Activated CD8-positive, alpha-beta memory T cell treated with anti-CD3 and anti-CD28 coated beads for 36 hours (primary cell): Measurements from ENCODE around the gene PARVA. TPM values are rescaled to one million over a fixed set of nuclear protein-coding genes. Genes with fewer than 3 reads are reported as not detected.
"Not testable (repeated sequence)": the region's sequence is repeated elsewhere in the genome, so short reads cannot be mapped to it uniquely, and the experiment has no call there.

Experiments used
- CTCF ChIA-PET: fragments of 350-600 bp; sonication (Branson Sonifier 250); formaldehyde crosslinking; loops from one replicate; lab custom pipeline; 2021; ENCODE audit warnings: antibody characterized with exemption; lab: Charles Lee
- POLR2A ChIA-PET: fragments of 350-600 bp; sonication (Branson Sonifier 250); formaldehyde crosslinking; loops from one replicate; lab custom pipeline; 2021; ENCODE audit warnings: antibody characterized with exemption; lab: Charles Lee
- total RNA-seq, 2 experiments: library from RNA; stranded (reverse); gene quantifications; one replicate each; pipeline ENCODE4 v1.2.3, GENCODE V29; 2021

The PARVA gene
- total RNA-seq, 2 experiments from 2014 or later: 0.06 TPM; not detected in 1

DNA sequence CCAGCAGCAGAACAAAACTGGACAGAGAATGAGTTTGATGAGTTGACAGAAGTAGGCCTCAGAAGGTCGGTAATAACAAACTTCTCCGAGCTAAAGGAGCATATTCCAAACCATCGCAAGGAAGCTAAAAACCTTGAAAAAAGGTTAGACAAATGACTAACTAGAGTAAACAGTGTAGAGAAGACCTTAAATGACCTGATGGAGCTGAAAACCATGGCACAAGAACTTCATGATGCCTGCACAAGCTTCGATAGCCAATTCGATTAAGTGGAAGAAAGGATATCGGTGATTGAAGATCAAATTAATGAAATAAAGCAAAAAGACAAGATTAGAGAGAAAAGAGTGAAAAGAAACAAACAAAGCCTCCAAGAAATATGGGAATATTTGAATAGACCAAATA, 10.3 kb upstream of the PARVA start:
- POLR2A ChIA-PET, CTCF ChIA-PET: not testable (repeated sequence)

DNA sequence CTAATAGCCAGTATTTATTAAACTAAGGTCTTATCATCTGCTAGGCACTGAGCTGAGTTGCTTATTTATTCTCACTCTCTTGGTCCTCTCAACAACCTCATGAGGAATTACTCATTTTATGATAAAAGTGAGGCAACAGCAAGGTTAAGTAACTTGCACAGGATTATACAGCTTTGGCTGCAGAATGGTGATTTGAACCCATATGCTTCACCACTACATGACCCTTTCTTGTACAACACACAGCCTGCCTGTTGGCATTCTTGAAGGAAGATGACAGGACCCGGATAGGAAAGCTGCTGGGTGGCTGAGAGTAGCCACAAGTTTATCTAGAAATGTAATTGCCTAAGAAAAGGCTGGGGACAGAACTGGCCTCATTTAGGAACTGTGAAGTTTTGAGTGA, 5.3 kb upstream of the PARVA start:
- POLR2A ChIA-PET: no interaction called here
- CTCF ChIA-PET: no interaction called here

DNA sequence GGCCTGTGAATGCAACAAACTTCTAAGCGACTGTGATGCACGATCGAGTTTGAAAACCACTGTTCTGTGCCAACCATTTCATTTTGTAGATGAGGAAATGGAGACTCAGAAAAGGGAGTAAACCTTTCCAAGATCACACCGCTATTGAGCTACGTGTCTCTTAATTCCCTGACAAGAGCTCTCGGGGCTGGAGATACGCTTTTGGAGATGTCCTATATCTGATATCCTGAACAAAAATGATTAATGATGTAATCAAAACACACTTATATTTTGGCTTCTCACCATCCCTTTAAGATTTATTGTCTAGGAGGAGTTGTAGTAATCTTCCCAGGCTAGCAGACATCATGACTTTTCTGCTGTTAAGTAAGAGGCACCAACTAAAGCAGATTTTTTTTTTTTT, 1.7 kb upstream of the PARVA start:
- CTCF ChIA-PET: no interaction called here
- POLR2A ChIA-PET: no interaction called here

DNA sequence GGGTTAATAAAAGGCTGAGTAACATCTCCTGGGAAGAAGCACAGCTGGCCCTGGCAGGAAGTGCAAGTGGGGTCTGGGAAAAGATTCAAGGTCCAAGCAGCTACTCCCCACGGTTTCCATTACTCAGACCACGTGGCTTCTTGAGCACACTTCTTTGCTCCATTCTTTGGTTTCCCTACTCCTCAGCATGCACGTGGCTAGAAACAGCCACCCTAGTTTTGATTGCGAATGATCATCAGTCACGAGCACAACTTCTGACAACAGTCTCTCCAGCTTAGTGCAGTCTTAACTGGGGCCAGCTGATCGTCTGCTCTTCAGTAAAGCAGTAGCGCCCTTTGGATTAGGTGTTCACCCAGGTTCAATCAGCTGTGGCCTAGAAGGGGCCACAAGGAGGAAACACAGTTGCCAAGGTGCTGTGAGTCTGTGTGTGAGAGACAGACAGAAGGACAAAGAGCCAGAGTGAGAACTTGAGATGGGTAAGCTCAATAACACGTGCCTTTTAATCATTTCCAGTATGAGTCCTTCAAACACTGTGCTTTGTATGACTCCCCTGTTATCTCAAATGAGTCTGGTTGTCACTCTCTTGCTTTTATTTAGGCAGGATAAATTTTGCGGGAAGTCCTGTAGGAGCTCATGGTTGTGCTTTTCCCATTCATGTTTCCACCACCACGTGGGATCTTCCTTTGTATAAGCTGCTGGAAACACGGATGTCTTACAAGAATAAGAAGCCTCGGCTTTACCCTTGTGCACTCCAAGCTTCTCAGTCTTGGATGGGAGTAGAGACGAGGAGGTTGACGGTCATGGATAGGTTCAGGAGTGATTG, 901 bp upstream of the PARVA start:
- ChIA-PET POLR2A (no interaction called here), CTCF (interaction anchor here (0.6 kb wide), 1 partner anchor 33 kb away, joined by 3 read pairs; no protein-coding TSS in a partner anchor)

DNA sequence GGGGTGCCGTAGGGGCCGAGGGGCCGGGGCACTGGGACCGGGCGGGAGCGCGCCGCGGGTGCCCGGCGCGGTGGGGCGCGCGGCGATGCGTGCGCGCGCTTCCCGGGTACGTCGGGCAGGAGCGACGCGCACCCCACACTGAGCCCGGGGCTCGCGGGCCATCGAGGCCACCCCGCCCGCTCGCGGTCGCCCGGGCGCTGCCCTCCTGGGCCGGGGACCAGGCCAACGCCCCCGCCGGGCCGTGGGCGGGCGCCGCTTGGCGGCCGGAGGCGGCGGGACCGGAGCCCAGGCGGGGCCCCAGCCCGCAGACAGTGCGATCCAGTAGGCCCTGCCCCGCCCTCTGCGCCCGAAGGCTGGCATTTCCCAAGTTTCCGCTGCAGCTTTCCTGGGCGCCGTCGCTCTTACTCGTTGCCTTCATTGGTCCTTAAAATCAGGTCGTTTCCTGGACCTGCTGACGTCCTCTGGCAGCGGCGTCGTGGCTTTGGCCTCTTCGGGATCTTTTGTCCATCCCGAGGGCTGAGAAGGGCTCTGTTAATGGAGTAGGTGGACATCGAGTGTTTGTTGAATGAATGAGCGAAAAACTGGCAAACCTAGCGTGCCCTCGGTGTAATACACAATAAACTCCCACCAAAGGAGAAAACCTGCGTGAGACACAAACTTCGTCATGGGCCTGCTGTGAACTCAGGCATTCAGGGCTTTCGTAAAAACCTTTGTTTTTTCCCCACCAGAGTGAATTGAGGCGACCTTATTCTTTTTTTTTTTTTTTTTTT, 638 bp downstream of the PARVA start:
- POLR2A ChIA-PET: no interaction called here
- CTCF ChIA-PET: no interaction called here

DNA sequence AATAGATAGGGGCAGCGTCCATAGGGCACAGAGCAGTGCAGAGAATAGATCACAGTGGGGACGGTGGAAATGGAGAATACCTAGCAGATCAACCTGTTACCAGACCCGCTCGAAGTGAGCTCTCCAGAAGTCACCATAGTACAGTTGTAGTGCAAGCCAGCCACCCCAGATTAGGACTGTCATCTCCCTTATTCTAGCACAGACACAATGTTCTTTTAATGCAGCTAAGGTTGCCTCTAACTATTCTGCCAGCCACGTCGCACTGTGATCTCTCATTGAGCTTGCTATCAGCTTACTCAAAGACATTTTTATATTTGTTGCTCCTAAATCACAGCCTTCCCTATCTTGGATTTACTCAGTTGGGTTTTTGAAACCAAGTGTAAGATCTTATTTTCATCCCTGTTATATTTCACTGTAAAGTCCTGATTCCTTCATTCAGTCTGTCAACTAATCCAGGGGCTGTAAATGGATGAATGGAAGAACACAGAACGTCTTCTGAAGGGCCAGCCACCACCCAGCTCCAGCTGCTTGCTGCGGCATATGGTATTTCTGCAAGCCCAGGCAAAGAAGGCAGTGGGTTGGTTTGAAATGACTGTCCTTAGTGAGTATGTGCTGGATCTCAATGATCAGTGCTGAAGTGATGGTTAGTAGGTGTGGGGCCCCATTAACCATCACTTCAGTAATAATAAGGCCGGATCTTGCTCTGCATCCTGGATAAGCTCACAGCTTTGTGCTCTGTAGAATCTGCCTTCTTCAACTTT, 3.4 kb downstream of the PARVA start:
- CTCF ChIA-PET: no interaction called here
- POLR2A ChIA-PET: no interaction called here

DNA sequence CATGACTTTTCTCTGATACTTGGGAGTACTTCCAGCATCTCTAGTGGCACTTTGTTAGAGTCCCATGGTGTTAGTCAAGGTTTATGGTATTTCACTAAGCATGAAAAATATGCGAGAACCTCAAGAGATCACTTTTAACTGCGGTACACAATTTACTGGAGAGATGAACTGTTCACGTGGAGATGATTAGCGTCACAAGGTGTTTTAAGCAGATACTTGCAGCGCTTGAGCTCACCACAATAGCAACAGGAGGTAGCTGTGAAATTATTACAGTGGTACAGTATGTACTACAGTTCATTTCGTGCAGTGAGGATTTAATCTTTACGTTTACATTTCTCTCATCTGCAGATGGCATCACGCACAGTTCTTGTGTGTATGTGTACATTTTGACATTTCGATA, 4.5 kb downstream of the PARVA start:
- CTCF ChIA-PET: no interaction called here
- POLR2A ChIA-PET: no interaction called here

DNA sequence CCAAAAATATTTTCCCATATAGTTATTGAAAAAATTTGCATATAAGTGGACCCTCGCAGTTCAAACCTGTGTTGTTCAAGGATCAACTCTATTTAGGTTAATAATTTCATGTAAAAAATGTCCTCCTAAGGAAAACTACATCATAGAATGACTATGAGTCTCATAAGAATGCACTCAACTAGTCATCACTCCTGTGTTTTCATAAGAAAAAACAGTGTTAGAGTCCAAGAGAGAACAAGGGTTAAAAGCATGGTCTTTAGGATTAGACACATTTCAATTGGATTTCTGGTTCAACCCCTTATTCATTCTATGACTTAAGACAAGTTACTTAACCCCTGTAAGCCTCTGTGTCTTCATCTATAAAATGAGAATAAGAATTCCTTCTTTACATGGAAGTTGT, 5.1 kb downstream of the PARVA start:
- ChIA-PET POLR2A (no interaction called here), CTCF (no interaction called here)

DNA sequence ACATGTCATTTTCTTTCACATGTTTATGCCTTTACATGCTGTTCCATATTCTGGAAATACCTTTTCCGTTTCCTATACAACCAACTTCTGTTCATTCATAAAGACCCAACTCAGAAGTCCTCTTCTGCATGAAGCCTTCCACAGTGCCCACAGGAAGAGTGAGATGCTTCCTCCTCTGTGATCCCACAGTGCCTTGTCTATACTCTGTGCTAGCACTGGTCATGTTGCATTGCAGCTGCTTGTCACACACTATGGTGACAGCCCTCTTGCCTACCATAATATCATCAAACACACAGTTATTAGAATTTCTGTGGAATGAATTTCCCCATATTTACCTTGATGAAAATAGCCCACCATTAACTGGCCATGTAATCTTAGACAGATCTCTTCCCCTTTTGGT, 8.9 kb downstream of the PARVA start:
- CTCF ChIA-PET: interaction anchor here (0.6 kb wide), 1 partner anchor 365 kb away, joined by 3 read pairs; no protein-coding TSS in a partner anchor
- POLR2A ChIA-PET: no interaction called here

DNA sequence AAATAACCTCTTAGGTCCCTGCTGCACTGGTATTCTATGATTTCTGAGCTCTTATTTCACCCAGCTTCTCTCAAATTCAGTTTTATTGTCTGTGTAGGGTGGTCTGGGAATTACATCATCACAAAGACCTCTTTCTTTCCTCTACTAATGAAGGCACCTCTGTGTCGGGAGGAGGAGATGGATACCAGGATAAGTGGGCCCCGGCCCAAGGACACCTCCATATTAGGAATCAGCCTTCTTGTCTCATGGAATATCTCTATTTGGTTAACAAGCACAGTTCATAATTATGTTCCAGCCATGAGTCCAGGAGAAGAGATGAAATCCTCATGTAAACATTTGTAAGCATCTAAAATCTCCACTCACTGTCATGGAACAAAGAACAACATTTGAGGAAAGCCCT, 9.4 kb downstream of the PARVA start:
- POLR2A ChIA-PET: no interaction called here
- CTCF ChIA-PET: interaction anchor here (0.6 kb wide), 1 partner anchor 365 kb away, joined by 3 read pairs; no protein-coding TSS in a partner anchor

DNA sequence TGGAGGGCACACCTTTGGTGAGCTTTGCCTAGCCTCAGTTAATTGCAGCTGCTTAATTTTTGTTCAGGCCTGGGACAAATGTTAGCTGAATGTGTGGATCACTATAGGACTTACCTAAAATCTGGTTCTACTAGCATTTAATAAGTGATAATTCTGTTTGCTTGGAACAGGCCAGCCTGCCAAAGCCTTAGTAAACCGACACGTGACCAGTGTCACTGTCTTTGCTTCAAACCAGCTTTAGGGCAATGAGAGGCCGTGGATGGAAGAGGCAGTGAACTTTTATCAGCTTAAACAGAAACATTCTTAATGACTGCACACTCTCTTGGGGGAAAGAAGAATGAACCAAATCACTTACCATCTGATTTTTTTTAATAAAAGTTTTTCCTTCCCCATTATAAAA, 10.8 kb downstream of the PARVA start:
- CTCF ChIA-PET: no interaction called here

DNA sequence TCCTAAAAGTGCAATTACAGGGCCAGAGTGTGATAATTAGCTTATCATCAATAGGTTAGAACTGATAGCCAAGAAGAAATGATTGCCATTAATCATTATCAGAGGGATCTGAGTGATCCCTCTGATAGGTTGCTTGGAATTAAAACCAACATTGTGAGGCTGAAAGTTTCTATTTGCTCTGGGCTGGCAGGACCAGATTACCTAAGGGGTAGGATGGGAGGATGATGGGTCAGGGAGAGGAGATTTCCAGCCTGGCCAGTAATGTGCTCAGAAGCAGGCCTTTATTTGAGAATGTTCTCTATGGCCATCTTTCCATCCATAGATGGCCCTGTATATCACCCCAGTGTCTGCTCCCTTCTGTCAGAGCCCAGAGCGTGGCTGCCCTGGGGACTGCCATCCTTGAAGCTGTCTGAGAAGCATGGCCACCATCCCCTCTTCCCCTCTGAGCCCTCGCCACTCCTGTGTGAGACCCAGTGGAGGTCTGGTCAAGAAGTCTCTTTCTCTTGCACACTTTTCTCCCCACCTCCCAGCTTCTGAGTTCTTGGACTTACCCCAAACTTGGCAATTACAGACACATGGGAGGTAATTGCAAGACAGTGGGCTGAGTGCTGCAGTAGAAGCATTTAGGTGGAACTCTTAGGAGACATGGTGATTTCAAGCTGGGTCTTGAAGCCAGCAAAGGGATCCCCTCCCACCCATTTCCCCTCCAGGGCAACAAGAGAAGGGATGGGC, 11.7 kb downstream of the PARVA start:
- CTCF ChIA-PET: no interaction called here
- POLR2A ChIA-PET: no interaction called here

More for the DNA sequence above, 10.8 kb downstream of the PARVA start:
- POLR2A ChIA-PET: no interaction called here

DNA sequence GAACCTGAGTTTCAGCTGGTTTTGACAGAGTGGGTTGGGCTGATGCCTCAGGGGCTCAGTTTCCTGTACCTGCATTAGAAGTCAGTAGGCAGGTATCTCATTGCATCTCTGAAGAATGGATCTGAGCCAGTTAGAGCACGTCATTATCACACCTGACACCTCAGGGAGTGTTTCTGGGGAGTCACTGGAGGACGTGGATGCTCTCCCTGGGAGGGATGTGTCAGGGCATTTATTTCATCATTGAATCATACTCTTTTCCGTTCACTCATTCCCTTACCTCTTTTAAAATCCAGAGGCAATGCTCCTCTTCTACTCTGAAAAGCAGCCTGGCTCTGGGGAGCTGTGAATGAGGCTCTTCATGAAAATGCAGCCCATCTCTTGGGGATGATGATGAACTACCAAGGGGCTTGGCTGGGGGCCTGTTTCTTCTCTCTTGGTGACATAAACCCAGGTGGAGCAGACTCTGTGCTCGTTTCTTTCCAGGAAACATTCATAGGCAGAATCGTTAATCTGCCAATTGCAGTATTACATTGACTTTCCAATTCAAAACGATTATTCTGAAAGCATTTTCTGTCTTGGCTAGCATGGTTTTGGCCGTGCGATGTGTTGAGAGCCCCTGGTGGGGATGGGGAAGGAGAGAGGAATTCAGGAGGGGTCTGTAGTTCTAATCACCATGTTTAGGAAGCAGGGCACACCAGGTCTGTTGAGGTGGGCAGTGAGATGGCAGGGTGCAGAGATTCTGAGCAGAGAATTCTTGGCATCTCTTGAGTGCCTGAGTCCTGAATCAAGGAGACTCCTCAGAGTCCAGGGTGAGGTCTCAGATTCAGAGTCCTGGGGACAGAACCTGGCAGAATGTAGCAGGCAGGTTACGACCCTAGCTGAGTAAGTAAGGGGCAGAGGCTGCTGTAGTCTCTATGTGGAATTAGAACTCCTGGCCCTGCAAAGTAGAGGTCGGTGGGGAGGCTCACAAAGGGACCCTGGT, 12.6 kb downstream of the PARVA start:
- ChIA-PET POLR2A (no interaction called here), CTCF (no interaction called here)

DNA sequence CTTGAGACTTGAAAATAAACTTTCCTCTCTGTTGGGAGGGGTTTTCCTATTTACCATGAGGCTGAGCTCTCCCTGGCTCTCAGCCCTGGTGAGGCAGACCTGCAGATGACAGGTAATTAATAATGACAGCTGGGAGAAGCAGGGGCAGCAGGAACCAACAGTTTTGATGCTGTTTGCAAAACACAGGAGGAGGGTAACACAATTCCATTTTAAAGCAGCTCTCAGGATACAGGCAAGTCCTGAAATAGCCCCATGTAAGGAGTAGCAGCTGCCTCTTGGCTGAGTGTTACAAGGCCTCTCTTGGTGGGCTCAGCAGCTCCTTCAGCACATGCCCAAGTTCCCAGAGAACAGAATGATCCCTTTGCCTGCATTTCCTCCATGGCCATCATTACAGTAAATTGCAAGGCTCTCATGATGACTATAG, 13.3 kb downstream of the PARVA start:
- ChIA-PET CTCF (no interaction called here), POLR2A (no interaction called here)

DNA sequence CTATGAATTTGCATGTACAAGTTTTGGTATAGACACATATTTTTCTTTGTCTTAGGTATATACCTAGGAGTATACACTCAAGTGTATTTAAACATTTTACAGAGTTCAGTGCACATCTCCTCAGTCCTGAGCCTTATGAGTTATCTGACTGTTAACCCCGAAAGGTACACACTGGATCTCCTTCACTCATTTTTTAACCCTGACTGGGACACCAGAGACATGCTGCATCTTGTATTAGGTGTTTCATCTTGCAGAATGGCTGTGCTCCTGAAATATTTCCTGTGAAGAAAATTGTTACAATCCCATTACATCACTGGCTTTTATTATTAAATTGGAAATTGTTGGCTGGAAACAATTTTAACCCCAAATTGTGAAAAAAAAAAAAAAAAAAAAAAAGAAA, 15.3 kb downstream of the PARVA start:
- POLR2A ChIA-PET: no interaction called here
- CTCF ChIA-PET: no interaction called here

DNA sequence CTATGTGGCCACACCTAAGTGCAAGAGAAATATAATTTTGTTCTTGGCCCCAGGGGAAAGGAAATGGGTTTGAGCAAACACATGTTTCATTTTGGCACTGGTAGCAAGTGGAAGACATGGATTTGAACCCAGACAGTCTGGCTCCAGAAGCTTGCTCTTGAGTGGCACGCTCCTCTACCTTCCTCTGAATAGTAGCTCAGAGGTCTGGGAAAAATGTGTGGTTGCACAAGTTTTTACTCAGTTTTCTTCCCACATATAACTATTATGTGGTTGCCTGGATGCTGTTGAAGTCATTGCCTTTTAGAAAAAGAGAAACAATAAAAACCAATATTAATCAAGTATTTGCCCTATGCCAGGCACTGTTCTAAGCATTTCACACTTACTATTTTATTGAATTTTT, 16.3 kb downstream of the PARVA start:
- ChIA-PET CTCF (interaction anchor here (0.6 kb wide), 1 partner anchor 243 kb away, joined by 5 read pairs; no protein-coding TSS in a partner anchor), POLR2A (no interaction called here)

DNA sequence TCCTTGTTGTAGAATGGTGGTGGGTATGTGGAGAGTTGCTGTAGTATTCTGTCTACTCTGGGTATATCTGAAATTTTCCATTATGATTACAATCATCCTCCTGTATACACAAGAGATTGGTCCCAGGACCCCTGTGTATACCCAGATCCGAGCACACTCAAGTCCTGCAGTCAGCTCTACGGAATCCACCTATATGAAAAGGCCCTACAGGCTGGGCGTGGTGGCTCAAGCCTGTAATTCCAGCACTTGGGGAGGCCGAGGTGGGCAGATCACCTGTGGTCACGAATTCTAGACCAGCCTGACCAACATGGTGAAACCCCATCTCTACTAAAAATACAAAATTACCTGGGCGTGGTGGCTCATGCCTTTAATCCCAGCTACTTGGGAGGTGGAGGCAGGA, 17.2 kb downstream of the PARVA start:
- ChIA-PET CTCF (interaction anchor here (1.4 kb wide), 1 partner anchor 64 kb away, joined by 5 read pairs; no protein-coding TSS in a partner anchor), POLR2A (no interaction called here)

DNA sequence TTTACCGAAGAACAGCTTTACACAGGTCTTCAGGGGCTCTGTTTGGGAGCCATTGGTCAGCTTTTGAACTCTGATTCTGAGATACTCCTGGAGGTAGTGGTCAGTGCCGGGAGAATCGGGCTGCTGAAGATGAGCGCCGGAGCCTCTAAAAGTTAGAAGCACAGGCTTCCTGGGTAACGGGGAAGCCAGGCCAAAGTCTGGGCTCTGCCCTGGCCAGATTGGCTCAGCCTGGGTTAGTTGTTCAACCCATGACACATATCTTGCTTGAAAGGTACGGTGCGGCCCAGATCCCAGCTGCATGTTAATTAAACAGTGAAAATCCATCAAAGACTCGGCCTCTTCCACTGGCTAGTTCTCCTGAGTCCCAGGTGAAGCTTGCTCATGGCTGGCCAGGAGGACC, 18.0 kb downstream of the PARVA start:
- CTCF ChIA-PET: interaction anchor here (1.4 kb wide), 1 partner anchor 65 kb away, joined by 5 read pairs; no protein-coding TSS in a partner anchor

More for the DNA sequence above, 18.0 kb downstream of the PARVA start:
- POLR2A ChIA-PET: no interaction called here
